VCaP (cell line): ENCODE data around the gene TP73.

Source experiments
- H3K27ac ChIP-seq: fragments of 450-650 bp; 2 replicates; pipeline ENCODE4 v1.5.1; 2017
- CTCF ChIP-seq: fragments of 450-650 bp; conservative IDR thresholded peaks from 2 replicates; pipeline ENCODE4 v1.5.1; 2017; ENCODE audit warnings: mild to moderate bottlenecking, moderate library complexity

Gene TP73

GRCh38 chr1:3779912-3780416 lies 127.6 kb downstream of the TP73 start:
- TF ChIP-seq CTCF: no peak
- H3K27ac ChIP-seq: peak overlapping the region; percentile 77

- H3K27ac ChIP-seq: peak overlapping the region; percentile 77
- TF ChIP-seq CTCF: no peak
Measured at GRCh38 chr1:3780901-3781300, 128.6 kb downstream of the TP73 start.

GRCh38 chr1:3783651-3784474 lies 131.5 kb downstream of the TP73 start:
- peak overlapping the region; percentile 77 for H3K27ac ChIP-seq
- no peak for TF ChIP-seq CTCF

- no peak for TF ChIP-seq CTCF
- H3K27ac ChIP-seq: no peak overlapping the region
Measured at GRCh38 chr1:3785045-3785444, 132.7 kb downstream of the TP73 start.

GRCh38 chr1:3785456-3786157 lies 133.3 kb downstream of the TP73 start:
- peak; percentile 65 for TF ChIP-seq CTCF
- no peak overlapping the region for H3K27ac ChIP-seq
